ENCODE measurements around the gene URM1.

DNA sequence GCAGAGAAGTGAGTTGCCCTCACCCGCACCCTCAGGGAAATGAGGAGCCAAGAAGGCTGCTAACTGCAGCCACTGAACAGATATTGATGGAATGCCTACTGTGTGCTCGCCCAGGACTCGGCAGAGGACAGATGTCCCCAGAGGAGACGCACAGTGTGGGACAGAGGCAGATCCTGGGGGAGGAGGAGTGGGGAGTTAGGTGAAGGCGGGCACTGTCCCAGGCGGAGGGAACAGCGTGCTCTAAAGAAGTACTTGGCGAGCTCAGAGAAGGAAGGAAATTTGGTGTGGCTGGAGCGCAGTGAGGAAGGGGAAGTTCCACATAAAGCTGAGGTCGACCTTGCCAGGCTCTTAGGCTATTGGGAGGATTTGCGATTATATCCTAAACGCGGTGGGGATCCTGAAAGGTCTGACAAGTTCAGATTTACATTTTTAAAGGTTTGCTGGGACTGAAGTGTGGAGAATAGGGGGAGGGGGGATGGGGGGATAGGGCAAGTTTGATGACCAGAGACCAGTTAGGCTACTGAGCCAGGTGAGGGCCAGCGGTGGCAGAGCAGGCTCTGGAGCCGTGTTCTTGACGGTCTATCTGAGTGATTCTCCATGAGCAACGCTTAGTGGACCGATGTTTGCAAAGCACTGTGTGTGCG lies 25.9 kb downstream of the URM1 start:
- TF ChIP-seq POLR2AphosphoS5 (IDR thresholded peaks at IDR 0.05) (no peak), CTCF (IDR thresholded peaks at IDR 0.05) (no peak)
